BJ (cell line): ENCODE measurements around the gene PLEKHM1. TPM values are rescaled to one million over a fixed set of nuclear protein-coding genes. Genes with fewer than 3 reads are reported as not detected.

Experiments used
- CTCF ChIA-PET: fragments of 350-600 bp; formaldehyde crosslinking; extraction: SDS; loops from one replicate; lab custom pipeline; 2021; ENCODE audit warnings: antibody characterized with exemption, inconsistent platforms; lab: Yijun Ruan, JAX
- POLR2A ChIA-PET: fragments of 300-600 bp; sonication (Branson Sonifier 250); formaldehyde crosslinking; extraction: SDS; loops from one replicate; lab custom pipeline; 2021; ENCODE audit warnings: antibody characterized with exemption; lab: Charles Lee
- DNase-seq: peaks from one replicate; pipeline ENCODE4 v3.0.0-alpha.2; 2011; ENCODE audit warnings: low read depth
- H3K27me3 ChIP-seq: 2 replicates; pipeline ENCODE4 v1.6.0; 2011; ENCODE audit warnings: low read length; ENCODE audit not compliant: control insufficient read depth, insufficient read depth
- H3K36me3 ChIP-seq: 2 replicates; pipeline ENCODE4 v1.5.1; 2011; ENCODE audit warnings: low read length; ENCODE audit not compliant: control insufficient read depth, insufficient read depth
- H3K4me3 ChIP-seq: 2 replicates; pipeline ENCODE4 v1.5.1; 2011; ENCODE audit warnings: low read depth, mild to moderate bottlenecking, control low read depth, low read length
- CTCF ChIP-seq: IDR thresholded peaks from 2 replicates; pipeline ENCODE4 v1.5.1; 2011; ENCODE audit warnings: low read depth, mild to moderate bottlenecking, control low read depth, inconsistent platforms, low read length, moderate library complexity; ENCODE audit not compliant: insufficient read depth
- polyA plus RNA-seq: library from polyadenylated mRNA; depleted of rRNA; stranded (reverse); fragments of >200 nt; gene quantifications from 2 replicates; pipeline ENCODE4 v1.2.3, GENCODE V29; 2011

Gene PLEKHM1
- polyA plus RNA-seq, 1 experiment = 28.7 TPM

GRCh38 chr17:45435481-45435880 lies 55.0 kb downstream of the PLEKHM1 start:
- no peak for DNase-seq
- POLR2A ChIA-PET = no interaction called here
- peaks cover 5% of the 10 kb centered on the region for H3K36me3 ChIP-seq
- no peak for TF ChIP-seq CTCF
- CTCF ChIA-PET = no interaction called here
- H3K27me3 ChIP-seq = peaks cover 4% of the 10 kb centered on the region
- no peak overlapping the region for H3K4me3 ChIP-seq

- POLR2A ChIA-PET = no interaction called here
- TF ChIP-seq CTCF = no peak
- Histone ChIP-seq H3K27me3 (peaks cover 14% of the 10 kb centered on the region), H3K4me3 (no peak overlapping the region; the same call in 1 of the 2 replicates), H3K36me3 (peaks cover 5% of the 10 kb centered on the region)
- CTCF ChIA-PET = interaction anchor here (0.6 kb wide), 1 partner anchor 10 kb away, joined by 3 read pairs; no protein-coding TSS in a partner anchor
- DNase-seq = no peak
These were observed 57.4 kb downstream of the PLEKHM1 start for GRCh38 chr17:45433159-45433535.

- POLR2A ChIA-PET = no interaction called here
- CTCF ChIA-PET = interaction anchor here (1.7 kb wide), 1 partner anchor 214 kb away, joined by 8 read pairs; no protein-coding TSS in a partner anchor
These were observed 57.9 kb downstream of the PLEKHM1 start, which contains the start of gene ARHGAP27 for GRCh38 chr17:45432405-45433158. Gene ARHGAP27 (minus strand): TSS chr17:45432870. CDS start chr17:45430279, 2,591 bp downstream.

GRCh38 chr17:45431531-45432404 lies 58.8 kb downstream of the PLEKHM1 start:
- DNase-seq = no peak
- peaks cover 14% of the 10 kb centered on the region for H3K27me3 ChIP-seq
- ChIA-PET POLR2A (no interaction called here), CTCF (interaction anchor here (1.7 kb wide), 1 partner anchor 213 kb away, joined by 8 read pairs; no protein-coding TSS in a partner anchor)
- H3K4me3 ChIP-seq = peak overlapping the region; percentile 40
- H3K36me3 ChIP-seq = peaks cover 5% of the 10 kb centered on the region
- TF ChIP-seq CTCF = no peak

More at GRCh38 chr17:45432405-45433158, 57.9 kb downstream of the PLEKHM1 start, which contains the start of gene ARHGAP27:
- no peak for TF ChIP-seq CTCF
- peaks cover 5% of the 10 kb centered on the region for H3K36me3 ChIP-seq
- no peak for DNase-seq
- peaks cover 14% of the 10 kb centered on the region for H3K27me3 ChIP-seq
- peak within 1 kb of the TSS; percentile 40 for H3K4me3 ChIP-seq
